Right atrium auricular region (tissue), 2 donors: ENCODE measurements around the gene SVIL. TPM values are rescaled to one million over a fixed set of nuclear protein-coding genes. Genes with fewer than 3 reads are reported as not detected.
"Not testable (repeated sequence)": the region's sequence is repeated elsewhere in the genome, so short reads cannot be mapped to it uniquely, and the experiment has no call there.

ENCODE experiments used
- DNase-seq: peaks from one replicate; pipeline ENCODE4 v3.0.0-alpha.2; 2019; ENCODE audit warnings: low spot score
- H3K27ac ChIP-seq, 2 donors: fragments of 200-600 bp; sonication (generic); 1 replicate in 1 of 2; 2 replicates in 1 of 2; pipeline ENCODE4 v1.5.1; 2016 to 2019
- H3K27me3 ChIP-seq, 2 donors: fragments of 200-600 bp; sonication (generic); one replicate each; pipeline versions ENCODE4 v1.5.1 to v1.6.0; 2017 to 2019
- H3K36me3 ChIP-seq: fragments of 200-600 bp; sonication (generic); one replicate; pipeline ENCODE4 v1.5.1; 2016
- H3K4me1 ChIP-seq, 2 donors: fragments of 200-600 bp; sonication (generic); one replicate each; pipeline versions ENCODE4 v1.5.1 to v1.6.0; 2017 to 2019
- H3K4me3 ChIP-seq, 2 donors: fragments of 200-600 bp; sonication (generic); 1 replicate in 1 of 2; 2 replicates in 1 of 2; pipeline ENCODE4 v1.5.1; 2017 to 2019; ENCODE audit warnings: mild to moderate bottlenecking in 1 of 2, moderate library complexity in 1 of 2
- H3K9me3 ChIP-seq, 2 donors: fragments of 200-600 bp; sonication (generic); one replicate each; pipeline ENCODE4 v1.5.1; 2019
- CTCF ChIP-seq, 2 donors: fragments of 200-600 bp; sonication (generic); IDR thresholded peaks; one replicate each; pipeline ENCODE4 v1.5.1; 2019; ENCODE audit warnings: antibody characterized with exemption in 2 of 2
- total RNA-seq, 2 donors: library from RNA; depleted of rRNA; stranded (reverse); fragments of >200 nt; gene quantifications; one replicate each; pipeline ENCODE4 v1.1.0, GENCODE V29; 2016

The SVIL gene
- total RNA-seq, 2 donors from 2014 or later: 260 to 340 TPM

- DNase-seq: peak; percentile 34
- peaks cover 0 to 82% of the 10 kb centered on the region in 2 donors for H3K4me1 ChIP-seq
These were observed 94.8 kb downstream of the SVIL start for GRCh38 chr10:29540016-29540415.

DNA sequence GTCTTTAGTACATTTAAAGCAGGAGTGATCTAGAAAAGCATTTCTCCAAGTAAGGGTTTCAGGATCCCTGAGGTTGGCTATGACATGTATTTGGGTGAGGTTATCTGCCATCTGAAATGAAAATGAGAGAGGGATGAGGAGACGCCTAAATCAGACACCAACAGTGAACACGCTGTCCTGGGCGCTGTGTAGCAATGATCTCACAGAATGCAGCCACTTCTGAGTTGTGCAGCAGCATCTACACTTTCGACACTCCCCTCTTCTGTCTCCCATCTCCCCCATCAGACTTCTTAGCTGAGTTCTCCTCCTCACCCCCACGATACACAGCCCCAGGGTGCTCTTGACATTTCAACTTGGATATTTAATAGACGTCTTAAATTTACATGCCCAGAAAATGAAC, 95.4 kb downstream of the SVIL start:
- peak overlapping the region; percentile 34 to 35 for H3K27ac ChIP-seq
- no peaks in the 10 kb centered on the region for H3K27me3 ChIP-seq
- TF ChIP-seq CTCF (IDR thresholded peaks at IDR 0.05): no peak
- peak; percentile 53 for DNase-seq
- H3K36me3 ChIP-seq: peaks cover 17% of the 10 kb centered on the region
- no peaks in the 10 kb centered on the region for H3K9me3 ChIP-seq
- H3K4me1 ChIP-seq: peaks cover 0 to 82% of the 10 kb centered on the region in 2 donors
- no peak overlapping the region for H3K4me3 ChIP-seq

More at GRCh38 chr10:29540016-29540415, 94.8 kb downstream of the SVIL start:
- Histone ChIP-seq H3K9me3 (no peaks in the 10 kb centered on the region), H3K4me3 (no peak overlapping the region), H3K27ac (peak overlapping the region; percentile 34 to 35), H3K36me3 (peaks cover 17% of the 10 kb centered on the region), H3K27me3 (no peaks in the 10 kb centered on the region)
- no peak for TF ChIP-seq CTCF (IDR thresholded peaks at IDR 0.05)

- Histone ChIP-seq H3K27me3 (no peaks in the 10 kb centered on the region), H3K4me3 (no peak overlapping the region)
These were observed 97.0 kb downstream of the SVIL start for GRCh38 chr10:29537799-29538198.

GRCh38 chr10:29536691-29537090, 98.1 kb downstream of the SVIL start:
- H3K9me3 ChIP-seq, DNase-seq, H3K27me3 ChIP-seq, H3K4me3 ChIP-seq: not testable (repeated sequence)
- H3K27ac ChIP-seq: peak overlapping the region; percentile 84 to 89
- H3K4me1 ChIP-seq: peaks cover 0 to 67% of the 10 kb centered on the region in 2 donors
- peaks cover 29% of the 10 kb centered on the region for H3K36me3 ChIP-seq

More at GRCh38 chr10:29537799-29538198, 97.0 kb downstream of the SVIL start:
- DNase-seq: peak; percentile 43
- peaks cover 21% of the 10 kb centered on the region for H3K36me3 ChIP-seq
- H3K9me3 ChIP-seq: no peaks in the 10 kb centered on the region
- peaks cover 0 to 77% of the 10 kb centered on the region in 2 donors for H3K4me1 ChIP-seq
- peak overlapping the region; percentile 47 to 89 for H3K27ac ChIP-seq
- TF ChIP-seq CTCF (IDR thresholded peaks at IDR 0.05): no peak

GRCh38 chr10:29535778-29536453, 98.9 kb downstream of the SVIL start:
- peaks cover 29% of the 10 kb centered on the region for H3K36me3 ChIP-seq
- no peaks in the 10 kb centered on the region for H3K9me3 ChIP-seq
- TF ChIP-seq CTCF (IDR thresholded peaks at IDR 0.05): no peak
- no peaks in the 10 kb centered on the region for H3K27me3 ChIP-seq
- DNase-seq: no peak
- peaks cover 0 to 61% of the 10 kb centered on the region in 2 donors for H3K4me1 ChIP-seq
- H3K4me3 ChIP-seq: peak overlapping the region in 1 of 2 donors; percentile 18
- H3K27ac ChIP-seq: peak overlapping the region; percentile 84 to 89

- H3K4me1 ChIP-seq: peaks cover 0 to 59% of the 10 kb centered on the region in 2 donors
These were observed 99.6 kb downstream of the SVIL start for GRCh38 chr10:29535012-29535777.

More at GRCh38 chr10:29535012-29535777, 99.6 kb downstream of the SVIL start:
- Histone ChIP-seq H3K27me3 (no peaks in the 10 kb centered on the region), H3K27ac (peak overlapping the region; percentile 84 to 89), H3K36me3 (peaks cover 36% of the 10 kb centered on the region), H3K4me3 (peak overlapping the region in 1 of 2 donors; percentile 18), H3K9me3 (no peaks in the 10 kb centered on the region)
- TF ChIP-seq CTCF (IDR thresholded peaks at IDR 0.05): peak; percentile 33 to 73
- peak; percentile 73 for DNase-seq
